Measurements from ENCODE around the gene JMJD7.

DNA sequence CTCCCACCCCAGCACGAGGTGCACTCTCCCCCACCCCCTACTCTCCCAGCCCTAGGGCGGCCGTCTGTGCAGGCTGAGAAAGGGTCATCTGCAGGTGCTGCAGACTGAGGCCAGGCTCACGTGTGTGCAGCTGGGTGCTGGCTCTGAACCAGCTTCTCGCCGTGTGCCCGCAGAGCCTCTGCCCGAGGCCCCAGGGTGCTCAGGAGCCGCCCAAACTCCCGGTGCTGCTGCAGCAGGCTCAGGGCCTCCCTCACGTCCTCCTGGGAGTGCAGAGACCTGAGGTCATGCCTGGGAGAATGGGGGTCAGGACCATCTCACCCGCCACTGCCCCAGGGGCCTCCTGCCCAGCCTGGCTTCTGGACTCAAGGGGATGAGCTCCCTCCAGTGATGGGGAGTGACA is 48.8 kb downstream of the JMJD7 start:
- TF ChIP-seq, protein P1, sequence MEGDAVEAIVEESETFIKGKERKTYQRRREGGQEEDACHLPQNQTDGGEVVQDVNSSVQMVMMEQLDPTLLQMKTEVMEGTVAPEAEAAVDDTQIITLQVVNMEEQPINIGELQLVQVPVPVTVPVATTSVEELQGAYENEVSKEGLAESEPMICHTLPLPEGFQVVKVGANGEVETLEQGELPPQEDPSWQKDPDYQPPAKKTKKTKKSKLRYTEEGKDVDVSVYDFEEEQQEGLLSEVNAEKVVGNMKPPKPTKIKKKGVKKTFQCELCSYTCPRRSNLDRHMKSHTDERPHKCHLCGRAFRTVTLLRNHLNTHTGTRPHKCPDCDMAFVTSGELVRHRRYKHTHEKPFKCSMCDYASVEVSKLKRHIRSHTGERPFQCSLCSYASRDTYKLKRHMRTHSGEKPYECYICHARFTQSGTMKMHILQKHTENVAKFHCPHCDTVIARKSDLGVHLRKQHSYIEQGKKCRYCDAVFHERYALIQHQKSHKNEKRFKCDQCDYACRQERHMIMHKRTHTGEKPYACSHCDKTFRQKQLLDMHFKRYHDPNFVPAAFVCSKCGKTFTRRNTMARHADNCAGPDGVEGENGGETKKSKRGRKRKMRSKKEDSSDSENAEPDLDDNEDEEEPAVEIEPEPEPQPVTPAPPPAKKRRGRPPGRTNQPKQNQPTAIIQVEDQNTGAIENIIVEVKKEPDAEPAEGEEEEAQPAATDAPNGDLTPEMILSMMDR (IDR thresholded peaks at IDR 0.05): no peak
- no peak for TF ChIP-seq POLR2AphosphoS5 (IDR thresholded peaks at IDR 0.05; ENCODE audit: low read depth, low read length)
